ENCODE data around the gene NEGR1. TPM values are rescaled to one million over a fixed set of nuclear protein-coding genes. Genes with fewer than 3 reads are reported as not detected.

Gene NEGR1
- total and polyA plus RNA-seq, 7 donors: 0.69 to 69.2 (median 42.5) TPM

DNA sequence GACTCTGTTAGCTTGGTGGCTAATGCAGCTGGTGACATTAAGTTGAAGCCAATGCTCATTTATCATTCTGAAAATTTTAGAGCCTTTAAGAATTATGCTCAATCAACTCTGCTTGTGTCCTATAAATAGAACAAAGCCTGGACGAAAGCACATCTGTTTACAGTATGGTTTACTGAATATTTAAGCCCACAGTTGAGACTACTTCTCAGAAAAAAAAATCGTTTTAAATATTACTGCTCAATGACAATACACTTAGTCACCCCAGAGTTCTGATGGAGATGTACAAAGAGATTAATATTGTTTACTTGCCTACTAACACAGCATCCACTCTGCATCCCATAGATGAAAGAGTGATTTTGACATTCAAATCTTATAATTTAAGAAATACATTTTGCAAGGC lies 79.6 kb downstream of the NEGR1 start:
- DNase-seq: no peak
- intact Hi-C loops (cut with DNase I): no loop called here
- H3K27me3 ChIP-seq: no peaks in the 10 kb centered on the region
- no peak overlapping the region for H3K27ac ChIP-seq
- WGBS, 2 donors: 56 to 57% methylated on average over 2 of the region's 2 CpGs
- no peaks in the 10 kb centered on the region for H3K36me3 ChIP-seq
- TF ChIP-seq POLR2AphosphoS5 (IDR thresholded peaks at IDR 0.05) (no peak), EP300 (IDR thresholded peaks at IDR 0.05) (no peak), POLR2A (IDR thresholded peaks at IDR 0.05) (no peak)
- TF ChIP-seq, protein P1, sequence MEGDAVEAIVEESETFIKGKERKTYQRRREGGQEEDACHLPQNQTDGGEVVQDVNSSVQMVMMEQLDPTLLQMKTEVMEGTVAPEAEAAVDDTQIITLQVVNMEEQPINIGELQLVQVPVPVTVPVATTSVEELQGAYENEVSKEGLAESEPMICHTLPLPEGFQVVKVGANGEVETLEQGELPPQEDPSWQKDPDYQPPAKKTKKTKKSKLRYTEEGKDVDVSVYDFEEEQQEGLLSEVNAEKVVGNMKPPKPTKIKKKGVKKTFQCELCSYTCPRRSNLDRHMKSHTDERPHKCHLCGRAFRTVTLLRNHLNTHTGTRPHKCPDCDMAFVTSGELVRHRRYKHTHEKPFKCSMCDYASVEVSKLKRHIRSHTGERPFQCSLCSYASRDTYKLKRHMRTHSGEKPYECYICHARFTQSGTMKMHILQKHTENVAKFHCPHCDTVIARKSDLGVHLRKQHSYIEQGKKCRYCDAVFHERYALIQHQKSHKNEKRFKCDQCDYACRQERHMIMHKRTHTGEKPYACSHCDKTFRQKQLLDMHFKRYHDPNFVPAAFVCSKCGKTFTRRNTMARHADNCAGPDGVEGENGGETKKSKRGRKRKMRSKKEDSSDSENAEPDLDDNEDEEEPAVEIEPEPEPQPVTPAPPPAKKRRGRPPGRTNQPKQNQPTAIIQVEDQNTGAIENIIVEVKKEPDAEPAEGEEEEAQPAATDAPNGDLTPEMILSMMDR (IDR thresholded peaks at IDR 0.05): no peak
- H3K4me3 ChIP-seq: no peak overlapping the region
- peaks cover 0 to 2% (median 0%) of the 10 kb centered on the region in 4 donors for H3K4me1 ChIP-seq
- H3K9me3 ChIP-seq: no peaks in the 10 kb centered on the region

- 65 to 86% methylated on average over 3 of the region's 3 CpGs for WGBS, 2 donors
- no peaks in the 10 kb centered on the region for H3K9me3 ChIP-seq
- H3K27me3 ChIP-seq: no peaks in the 10 kb centered on the region
- no peaks in the 10 kb centered on the region for H3K36me3 ChIP-seq
- TF ChIP-seq POLR2AphosphoS5 (IDR thresholded peaks at IDR 0.05): no peak
- TF ChIP-seq POLR2A (IDR thresholded peaks at IDR 0.05): no peak
- TF ChIP-seq EP300 (IDR thresholded peaks at IDR 0.05): no peak
- TF ChIP-seq, protein P1 (IDR thresholded peaks at IDR 0.05): no peak
- intact Hi-C loops (cut with DNase I): no loop called here
- no peak overlapping the region for H3K4me3 ChIP-seq
- H3K4me1 ChIP-seq: peaks cover 0 to 10% (median 2%) of the 10 kb centered on the region in 4 donors
- DNase-seq: no peak
- H3K27ac ChIP-seq: no peak overlapping the region
These were observed 84.6 kb downstream of the NEGR1 start for GRCh38 chr1:72197786-72198185.

DNA sequence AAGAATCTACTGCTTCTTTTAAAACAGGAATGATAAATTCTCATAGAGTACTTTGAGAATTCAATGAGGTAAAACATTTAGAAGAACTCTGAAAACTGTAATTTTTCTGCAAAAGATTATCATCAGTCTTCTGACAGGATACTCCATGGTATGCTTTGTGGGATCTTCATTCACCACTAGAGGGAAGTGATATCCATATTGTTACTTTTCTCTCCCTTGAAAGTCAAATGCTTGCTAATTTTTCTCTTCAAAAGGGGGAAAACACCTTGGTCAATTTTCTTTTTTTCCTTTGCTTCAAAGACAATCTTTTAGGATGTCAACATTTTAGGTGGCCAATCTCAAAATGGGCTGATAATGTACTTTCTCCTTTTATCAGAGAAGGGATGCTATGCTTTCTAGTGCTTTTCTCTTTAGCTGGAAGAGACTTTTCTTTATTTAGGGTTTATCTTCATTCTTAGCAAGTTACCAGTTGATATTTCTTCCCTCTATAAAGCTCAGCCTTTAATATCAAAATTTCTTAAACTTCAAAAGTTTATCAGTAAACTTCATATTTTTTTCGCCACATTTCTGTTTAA lies 95.5 kb downstream of the NEGR1 start:
- no peak for DNase-seq
- no peaks in the 10 kb centered on the region for H3K9me3 ChIP-seq
- H3K27me3 ChIP-seq: no peaks in the 10 kb centered on the region
- 88 to 94% methylated on average over 1 of the region's 1 CpG for WGBS, 2 donors
- peaks cover 0 to 46% (median 27%) of the 10 kb centered on the region in 4 donors for H3K4me1 ChIP-seq
- H3K27ac ChIP-seq: no peak overlapping the region
- TF ChIP-seq EP300 (IDR thresholded peaks at IDR 0.05): no peak
- no peak for TF ChIP-seq POLR2A (IDR thresholded peaks at IDR 0.05)
- TF ChIP-seq, protein P1 (IDR thresholded peaks at IDR 0.05): peak in 3 of 4 experiments; percentile 28 to 62 (median 49)
- TF ChIP-seq POLR2AphosphoS5 (IDR thresholded peaks at IDR 0.05): no peak
- H3K36me3 ChIP-seq: no peaks in the 10 kb centered on the region
- no peak overlapping the region for H3K4me3 ChIP-seq
- intact Hi-C loops (cut with DNase I): loop anchor here (2.0 kb wide), 1 partner anchor 96 kb away; the partner anchor contains the start of gene NEGR1

- peaks cover 0 to 41% (median 27%) of the 10 kb centered on the region in 4 donors for H3K4me1 ChIP-seq
- no peaks in the 10 kb centered on the region for H3K9me3 ChIP-seq
- no peaks in the 10 kb centered on the region for H3K36me3 ChIP-seq
- TF ChIP-seq, protein P1 (IDR thresholded peaks at IDR 0.05): no peak
- no peak for TF ChIP-seq POLR2A (IDR thresholded peaks at IDR 0.05)
- no peak for TF ChIP-seq EP300 (IDR thresholded peaks at IDR 0.05)
- TF ChIP-seq POLR2AphosphoS5 (IDR thresholded peaks at IDR 0.05): no peak
- 69 to 70% methylated on average over 3 of the region's 3 CpGs for WGBS, 2 donors
- no peaks in the 10 kb centered on the region for H3K27me3 ChIP-seq
- peak overlapping the region; percentile 49 to 66 (median 55) for H3K27ac ChIP-seq
- intact Hi-C loops (cut with DNase I): no loop called here
- no peak overlapping the region for H3K4me3 ChIP-seq
- no peak for DNase-seq
These were observed 98.1 kb downstream of the NEGR1 start for GRCh38 chr1:72184099-72184701.
